A549 (cell line): ENCODE measurements around the gene SAMM50. TPM values are rescaled to one million over a fixed set of nuclear protein-coding genes. Genes with fewer than 3 reads are reported as not detected.

ENCODE experiments used
- ATAC-seq, 2 experiments: fragments of 200-7000 bp in 1 of 2; fragments of >200 bp in 1 of 2; cut with Nextera tagmentation in 1 of 2; cut with Tn5 transposase in 1 of 2; 3 replicates each; pipeline versions ENCODE4 v1.8.0 to v1.9.1; 2018 to 2020; ENCODE audit warnings: mild to moderate bottlenecking in 1 of 2, moderate library complexity in 1 of 2
- CTCF ChIA-PET: fragments of 300-600 bp; sonication (Branson Sonifier 250); formaldehyde crosslinking; extraction: SDS; loops from one replicate; lab custom pipeline; 2021; ENCODE audit warnings: antibody characterized with exemption, inconsistent platforms; lab: Yijun Ruan, JAX
- POLR2A ChIA-PET: fragments of 350-600 bp; formaldehyde crosslinking; extraction: SDS; loops from one replicate; lab custom pipeline; 2021; ENCODE audit warnings: antibody characterized with exemption, inconsistent platforms; lab: Yijun Ruan, JAX
- DNase-seq, 2 experiments: peaks; one replicate each; pipeline versions ENCODE4 v3.0.0 to v3.0.0-alpha.2; 2011 to 2016; ENCODE audit warnings: low read depth in 1 of 2, low spot score in 1 of 2
- FAIRE-seq: peaks from 2 replicates; lab custom pipeline; 2011; peaks lifted over from hg19 to GRCh38; lab: Jason Lieb, UNC
- H3K27ac ChIP-seq, 2 experiments: fragments of >200 bp; sonication (Bioruptor Twin); formaldehyde crosslinking; 3 replicates each; pipeline ENCODE4 v1.5.1; 2016 to 2017
- H3K4me1 ChIP-seq: fragments of >200 bp; sonication (Bioruptor Twin); formaldehyde crosslinking; 3 replicates; pipeline ENCODE4 v1.6.1; 2016
- H3K4me2 ChIP-seq: fragments of >200 bp; sonication (Bioruptor Twin); formaldehyde crosslinking; 3 replicates; pipeline ENCODE4 v1.6.1; 2016
- H3K4me3 ChIP-seq: fragments of >200 bp; sonication (Bioruptor Twin); formaldehyde crosslinking; 3 replicates; pipeline ENCODE4 v1.5.1; 2016
- H3K9me3 ChIP-seq: fragments of >200 bp; sonication (Bioruptor Twin); formaldehyde crosslinking; 3 replicates; pipeline ENCODE4 v1.6.1; 2016
- BCL3 ChIP-seq: fragments of >200 bp; sonication (Bioruptor Twin); formaldehyde crosslinking; IDR thresholded peaks from 3 replicates; pipeline ENCODE4 v1.6.1; 2016
- BHLHE40 ChIP-seq: IDR thresholded peaks from 2 replicates; pipeline ENCODE4 v1.6.1; 2012; ENCODE audit warnings: low read depth, low read length, inconsistent platforms
- CBX2 ChIP-seq: fragments of 200-600 bp; sonication (generic); IDR thresholded peaks from 2 replicates; pipeline ENCODE4 v1.6.1; 2016; ENCODE audit warnings: low read depth, mild to moderate bottlenecking, borderline replicate concordance
- CEBPB ChIP-seq, 2 experiments: fragments of >200 bp in 1 of 2; sonication (Bioruptor Twin) in 1 of 2; formaldehyde crosslinking in 1 of 2; IDR thresholded peaks; 2 replicates each; pipeline ENCODE4 v1.6.1; 2012 to 2016
- CHD2 ChIP-seq: fragments of 150-350 bp; IDR thresholded peaks from 2 replicates; pipeline ENCODE4 v1.6.1; 2014; ENCODE audit warnings: low read length; ENCODE audit not compliant: partially characterized antibody
- CHD4 ChIP-seq: fragments of 200-600 bp; sonication (generic); IDR thresholded peaks from 2 replicates; pipeline ENCODE4 v1.6.1; 2016; ENCODE audit warnings: antibody characterized with exemption, mild to moderate bottlenecking, borderline replicate concordance
- CTCF ChIP-seq: fragments of >200 bp; sonication (Bioruptor Twin); formaldehyde crosslinking; IDR thresholded peaks from 3 replicates; pipeline ENCODE4 v1.5.1; 2016
- EHMT2 ChIP-seq: fragments of 200-600 bp; sonication (generic); IDR thresholded peaks from 2 replicates; pipeline ENCODE4 v1.6.1; 2016; ENCODE audit warnings: antibody characterized with exemption, low read depth, mild to moderate bottlenecking, moderate library complexity
- EP300 ChIP-seq, 2 experiments: fragments of >200 bp; sonication (Bioruptor Twin); formaldehyde crosslinking; IDR thresholded peaks; 2 replicates in 1 of 2; 3 replicates in 1 of 2; pipeline ENCODE4 v1.6.1; 2016 to 2017
- FOSB ChIP-seq: fragments of 250-450 bp; sonication (Bioruptor Pico); IDR thresholded peaks from 2 replicates; pipeline ENCODE4 v1.5.0; 2020; ENCODE audit warnings: mild to moderate bottlenecking, moderate library complexity
- FOXS1 ChIP-seq: fragments of 250-450 bp; sonication (Bioruptor Pico); IDR thresholded peaks from 2 replicates; pipeline ENCODE4 v1.5.0; 2020; ENCODE audit warnings: mild to moderate bottlenecking, moderate library complexity
- HOXA7 ChIP-seq: fragments of 250-450 bp; sonication (Bioruptor Pico); IDR thresholded peaks from 2 replicates; pipeline ENCODE4 v1.5.0; 2020; ENCODE audit warnings: mild to moderate bottlenecking, moderate library complexity
- HOXB13 ChIP-seq: fragments of 250-450 bp; sonication (Bioruptor Pico); IDR thresholded peaks from 2 replicates; pipeline ENCODE4 v1.5.0; 2020; ENCODE audit warnings: low read depth, mild to moderate bottlenecking, moderate library complexity
- KDM5A ChIP-seq: fragments of 200-600 bp; sonication (generic); IDR thresholded peaks from 2 replicates; pipeline ENCODE4 v1.6.1; 2016; ENCODE audit warnings: antibody characterized with exemption, mild to moderate bottlenecking
- MAX ChIP-seq: IDR thresholded peaks from 2 replicates; pipeline ENCODE4 v1.6.1; 2012
- MAZ ChIP-seq: fragments of 150-350 bp; IDR thresholded peaks from 2 replicates; pipeline ENCODE4 v1.6.1; 2014; ENCODE audit warnings: antibody characterized with exemption, low read depth, low read length, borderline replicate concordance
- MYC ChIP-seq: IDR thresholded peaks from 2 replicates; pipeline ENCODE4 v1.6.1; 2012; ENCODE audit warnings: mild to moderate bottlenecking, inconsistent platforms, low read length, improper control_type of control experiment, borderline replicate concordance
- NR3C1 ChIP-seq: fragments of >200 bp; sonication (Bioruptor Twin); formaldehyde crosslinking; IDR thresholded peaks from 3 replicates; pipeline ENCODE4 v1.6.1; 2017
- PBX3 ChIP-seq: IDR thresholded peaks from 2 replicates; pipeline ENCODE4 v1.6.1; 2012
- PHF8 ChIP-seq: fragments of 200-600 bp; sonication (generic); IDR thresholded peaks from 2 replicates; pipeline ENCODE4 v1.6.1; 2016; ENCODE audit warnings: low read depth, mild to moderate bottlenecking, antibody characterized with exemption, moderate library complexity, borderline replicate concordance
- POLR2A ChIP-seq: IDR thresholded peaks from 2 replicates; pipeline ENCODE4 v1.6.1; 2012; ENCODE audit warnings: mild to moderate bottlenecking, low read length
- RARB ChIP-seq: fragments of 250-450 bp; sonication (Bioruptor Pico); IDR thresholded peaks from 2 replicates; pipeline ENCODE4 v1.8.0; 2021; ENCODE audit warnings: mild to moderate bottlenecking, moderate library complexity
- RFX5 ChIP-seq: fragments of 450-650 bp; IDR thresholded peaks from 2 replicates; pipeline ENCODE4 v1.7.1; 2014; ENCODE audit warnings: antibody characterized with exemption, mild to moderate bottlenecking, moderate library complexity
- RNF2 ChIP-seq: fragments of 200-600 bp; sonication (generic); IDR thresholded peaks from 2 replicates; pipeline ENCODE4 v1.6.1; 2016; ENCODE audit warnings: low read depth, mild to moderate bottlenecking, antibody characterized with exemption, moderate library complexity, borderline replicate concordance
- TP53 ChIP-seq: fragments of 250-450 bp; sonication (Bioruptor Pico); IDR thresholded peaks from 2 replicates; pipeline ENCODE4 v1.5.0; 2021; ENCODE audit warnings: mild to moderate bottlenecking, moderate library complexity
- ZC3H11A ChIP-seq: fragments of 450-650 bp; IDR thresholded peaks from 2 replicates; pipeline ENCODE4 v1.6.1; 2014; ENCODE audit warnings: antibody characterized with exemption, mild to moderate bottlenecking
- ZFP36 ChIP-seq: fragments of 450-650 bp; IDR thresholded peaks from 2 replicates; pipeline ENCODE4 v1.6.1; 2014; ENCODE audit warnings: borderline replicate concordance; ENCODE audit not compliant: partially characterized antibody
- WGBS: methylation state at CpG from one replicate; pipeline ENCODE4 v1.1.6; 2017; ENCODE audit errors: missing lambda C conversion rate; 5-methylcytosine and 5-hydroxymethylcytosine counted together
- polyA plus RNA-seq, 4 experiments: library from polyadenylated mRNA; depleted of rRNA in 3 of 4; stranded (reverse); fragments of >200 nt; fragmentation: RNase III in 1 of 4; extraction: RNeasy Plus Mini Kit Qiagen cat#74134 plus additional on column Dnase treatment in 1 of 4; gene quantifications; 2 replicates in 3 of 4; 3 replicates in 1 of 4; pipeline ENCODE4 v1.2.3, GENCODE V29; 2011 to 2017
- TF ChIP-seq, protein P1 (sequence below): IDR thresholded peaks from 2 replicates; pipeline ENCODE4 v1.6.1; 2012; ENCODE audit warnings: low read depth, borderline replicate concordance

The SAMM50 gene
- polyA plus RNA-seq, 2 of the 4 experiments (the other 2 are of a cell fraction), result 49.3 to 51.4 TPM

GRCh38 chr22:43974028-43974545 is 18.8 kb downstream of the SAMM50 start:
- Histone ChIP-seq H3K4me1 (no peaks in the 10 kb centered on the region), H3K9me3 (no peaks in the 10 kb centered on the region), H3K27ac (no peak overlapping the region), H3K4me3 (no peak overlapping the region), H3K4me2 (no peak overlapping the region)
- CTCF ChIA-PET, result interaction anchor here (0.9 to 1.7 kb wide), 3 partner anchors 11 to 107 kb away, joined by 3 to 6 read pairs (median 3); no protein-coding TSS in a partner anchor
- WGBS, result 93% methylated on average over 14 of the region's 19 CpGs
- no peak for TF ChIP-seq POLR2A
- no peak for TF ChIP-seq CHD4
- no peak for TF ChIP-seq MYC
- no peak for TF ChIP-seq BHLHE40
- TF ChIP-seq RNF2, result no peak
- TF ChIP-seq KDM5A, result no peak
- POLR2A ChIA-PET, result no interaction called here
- no peak for FAIRE-seq
- no peak for ATAC-seq
- DNase-seq, result no peak

DNA sequence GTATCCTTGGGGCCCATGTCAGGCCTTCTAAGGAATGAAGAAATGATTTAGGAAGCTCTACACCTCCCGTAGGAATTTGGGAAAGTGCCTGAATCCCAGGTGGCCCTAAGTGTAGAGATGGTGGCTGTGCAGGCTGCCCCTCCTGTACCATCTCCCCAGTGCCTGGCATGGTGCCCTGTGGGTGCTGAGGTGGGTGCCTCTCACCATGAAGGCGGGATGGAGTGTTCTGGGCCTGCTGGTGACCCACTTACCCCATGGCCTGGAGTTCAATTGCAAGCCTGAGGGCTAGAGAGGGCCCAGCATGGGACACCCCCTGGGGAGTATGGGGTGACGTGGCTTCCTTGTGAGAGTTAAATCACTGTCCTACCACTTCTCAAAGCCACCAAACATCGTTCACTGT is 19.8 kb downstream of the SAMM50 start:
- no peak overlapping the region for H3K4me3 ChIP-seq
- no peak for ATAC-seq
- POLR2A ChIA-PET, result no interaction called here
- no peak overlapping the region for H3K4me2 ChIP-seq
- 95% methylated on average over 2 of the region's 4 CpGs for WGBS
- H3K4me1 ChIP-seq, result no peaks in the 10 kb centered on the region
- H3K9me3 ChIP-seq, result no peaks in the 10 kb centered on the region
- no peak for TF ChIP-seq KDM5A
- no peak for TF ChIP-seq FOSB (CRISPR knock-in tag)
- TF ChIP-seq EP300 (IDR thresholded peaks at IDR 0.05), result no peak
- TF ChIP-seq MAZ, result no peak
- TF ChIP-seq CEBPB (IDR thresholded peaks at IDR 0.05), result no peak
- TF ChIP-seq FOXS1, result no peak
- no peak for TF ChIP-seq ZFP36
- TF ChIP-seq PBX3, result no peak
- TF ChIP-seq MAX, result no peak
- TF ChIP-seq TP53, result no peak
- TF ChIP-seq HOXB13 (CRISPR knock-in tag), result no peak
- no peak overlapping the region for H3K27ac ChIP-seq
- no peak for DNase-seq
- no peak for FAIRE-seq
- CTCF ChIA-PET, result interaction anchor here (0.9 to 4.4 kb wide), 2 partner anchors 18 to 106 kb away, joined by 3 to 16 read pairs; no protein-coding TSS in a partner anchor

- no peak overlapping the region for H3K4me3 ChIP-seq
- 89% methylated on average over 18 of the region's 19 CpGs for WGBS
- no peak overlapping the region for H3K4me2 ChIP-seq
- no peak for FAIRE-seq
- no peaks in the 10 kb centered on the region for H3K4me1 ChIP-seq
- DNase-seq, result no peak
- no peak overlapping the region for H3K27ac ChIP-seq
- POLR2A ChIA-PET, result no interaction called here
- no peak for ATAC-seq
- H3K9me3 ChIP-seq, result no peaks in the 10 kb centered on the region
- CTCF ChIA-PET, result interaction anchor here (1.0 to 4.4 kb wide), 4 partner anchors 14 to 649 kb away, joined by 3 to 16 read pairs (median 4); no protein-coding TSS in a partner anchor
- TF ChIP-seq BCL3, result no peak
- TF ChIP-seq ZC3H11A, result no peak
- TF ChIP-seq CBX2, result no peak
- TF ChIP-seq CHD2, result no peak
- no peak for TF ChIP-seq MAX
- no peak for TF ChIP-seq CEBPB (IDR thresholded peaks at IDR 0.05)
- no peak for TF ChIP-seq PHF8
- no peak for TF ChIP-seq HOXA7 (CRISPR knock-in tag)
- no peak for TF ChIP-seq RFX5
- no peak for TF ChIP-seq NR3C1
- no peak for TF ChIP-seq EHMT2
- TF ChIP-seq RARB, result no peak
- TF ChIP-seq, protein P1, sequence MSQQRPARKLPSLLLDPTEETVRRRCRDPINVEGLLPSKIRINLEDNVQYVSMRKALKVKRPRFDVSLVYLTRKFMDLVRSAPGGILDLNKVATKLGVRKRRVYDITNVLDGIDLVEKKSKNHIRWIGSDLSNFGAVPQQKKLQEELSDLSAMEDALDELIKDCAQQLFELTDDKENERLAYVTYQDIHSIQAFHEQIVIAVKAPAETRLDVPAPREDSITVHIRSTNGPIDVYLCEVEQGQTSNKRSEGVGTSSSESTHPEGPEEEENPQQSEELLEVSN, result no peak
- TF ChIP-seq RNF2, result no peak
- TF ChIP-seq CTCF, result no peak
- no peak for TF ChIP-seq BHLHE40
Observed at GRCh38 chr22:43976861-43977795, 21.9 kb downstream of the SAMM50 start.
